SK-N-SH treated with all-trans-retinoic acid at 6 μM for 48 hours (cell line): Measurements from ENCODE around the gene MACF1.

Source experiments
- ISL1 ChIP-seq: fragments of 250-450 bp; sonication (Bioruptor Pico); IDR thresholded peaks from 2 replicates; pipeline ENCODE4 v2.1.2; 2022; ENCODE audit warnings: mild to moderate bottlenecking, moderate library complexity
- RARB ChIP-seq: fragments of 250-450 bp; sonication (Bioruptor Pico); IDR thresholded peaks from 2 replicates; pipeline ENCODE4 v1.8.0; 2021; ENCODE audit warnings: mild to moderate bottlenecking, moderate library complexity
- TCF4 ChIP-seq: fragments of 250-450 bp; sonication (Bioruptor Pico); IDR thresholded peaks from 2 replicates; pipeline ENCODE4 v1.8.0; 2021; ENCODE audit warnings: mild to moderate bottlenecking, moderate library complexity, borderline replicate concordance
- ZFP30 ChIP-seq: fragments of 450-650 bp; formaldehyde crosslinking; IDR thresholded peaks from 2 replicates; pipeline ENCODE4 v1.5.0; 2022; ENCODE audit warnings: mild to moderate bottlenecking, moderate library complexity
- ZNF70 ChIP-seq: fragments of 450-650 bp; formaldehyde crosslinking; IDR thresholded peaks from 2 replicates; pipeline ENCODE4 v1.5.0; 2020; ENCODE audit warnings: mild to moderate bottlenecking, moderate library complexity
- TF ChIP-seq, protein P1 (sequence below): fragments of 250-450 bp; sonication (Bioruptor Pico); IDR thresholded peaks from 2 replicates; pipeline ENCODE4 v1.8.0; 2021; ENCODE audit warnings: low read depth, mild to moderate bottlenecking, moderate library complexity, borderline replicate concordance
- TF ChIP-seq, protein P2 (sequence below): fragments of 250-450 bp; sonication (Bioruptor Pico); IDR thresholded peaks from 2 replicates; pipeline ENCODE4 v1.8.0; 2020; ENCODE audit warnings: mild to moderate bottlenecking, moderate library complexity, borderline replicate concordance

DNA sequence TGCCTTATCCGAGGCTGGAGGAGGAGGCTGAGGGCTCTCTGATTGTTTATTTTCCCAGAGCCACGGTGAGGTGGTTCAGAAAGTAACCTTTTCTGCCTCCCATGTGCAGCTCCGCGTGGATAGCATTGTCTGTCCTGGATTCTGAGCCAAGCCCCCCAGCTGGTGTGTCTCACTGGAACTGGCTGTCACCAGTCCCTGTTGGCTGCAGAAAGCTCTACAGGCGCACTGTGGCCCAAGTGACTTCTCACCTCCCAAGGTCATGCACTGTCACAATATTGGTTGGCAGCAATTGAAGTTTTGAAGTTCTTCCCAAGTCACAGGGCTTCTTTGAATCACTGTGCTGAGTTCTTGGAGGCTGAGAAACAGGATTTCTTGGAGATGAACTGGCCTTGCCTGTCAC is 295.2 kb downstream of the MACF1 start:
- TF ChIP-seq, protein P1, sequence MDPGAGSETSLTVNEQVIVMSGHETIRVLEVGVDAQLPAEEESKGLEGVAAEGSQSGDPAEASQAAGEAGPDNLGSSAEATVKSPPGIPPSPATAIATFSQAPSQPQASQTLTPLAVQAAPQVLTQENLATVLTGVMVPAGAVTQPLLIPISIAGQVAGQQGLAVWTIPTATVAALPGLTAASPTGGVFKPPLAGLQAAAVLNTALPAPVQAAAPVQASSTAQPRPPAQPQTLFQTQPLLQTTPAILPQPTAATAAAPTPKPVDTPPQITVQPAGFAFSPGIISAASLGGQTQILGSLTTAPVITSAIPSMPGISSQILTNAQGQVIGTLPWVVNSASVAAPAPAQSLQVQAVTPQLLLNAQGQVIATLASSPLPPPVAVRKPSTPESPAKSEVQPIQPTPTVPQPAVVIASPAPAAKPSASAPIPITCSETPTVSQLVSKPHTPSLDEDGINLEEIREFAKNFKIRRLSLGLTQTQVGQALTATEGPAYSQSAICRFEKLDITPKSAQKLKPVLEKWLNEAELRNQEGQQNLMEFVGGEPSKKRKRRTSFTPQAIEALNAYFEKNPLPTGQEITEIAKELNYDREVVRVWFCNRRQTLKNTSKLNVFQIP: no peak
- TF ChIP-seq ZNF70 (CRISPR knock-in tag) (no peak), TCF4 (CRISPR knock-in tag) (no peak), ZFP30 (CRISPR knock-in tag) (no peak), ISL1 (CRISPR knock-in tag) (no peak), RARB (no peak)
- TF ChIP-seq, protein P2, sequence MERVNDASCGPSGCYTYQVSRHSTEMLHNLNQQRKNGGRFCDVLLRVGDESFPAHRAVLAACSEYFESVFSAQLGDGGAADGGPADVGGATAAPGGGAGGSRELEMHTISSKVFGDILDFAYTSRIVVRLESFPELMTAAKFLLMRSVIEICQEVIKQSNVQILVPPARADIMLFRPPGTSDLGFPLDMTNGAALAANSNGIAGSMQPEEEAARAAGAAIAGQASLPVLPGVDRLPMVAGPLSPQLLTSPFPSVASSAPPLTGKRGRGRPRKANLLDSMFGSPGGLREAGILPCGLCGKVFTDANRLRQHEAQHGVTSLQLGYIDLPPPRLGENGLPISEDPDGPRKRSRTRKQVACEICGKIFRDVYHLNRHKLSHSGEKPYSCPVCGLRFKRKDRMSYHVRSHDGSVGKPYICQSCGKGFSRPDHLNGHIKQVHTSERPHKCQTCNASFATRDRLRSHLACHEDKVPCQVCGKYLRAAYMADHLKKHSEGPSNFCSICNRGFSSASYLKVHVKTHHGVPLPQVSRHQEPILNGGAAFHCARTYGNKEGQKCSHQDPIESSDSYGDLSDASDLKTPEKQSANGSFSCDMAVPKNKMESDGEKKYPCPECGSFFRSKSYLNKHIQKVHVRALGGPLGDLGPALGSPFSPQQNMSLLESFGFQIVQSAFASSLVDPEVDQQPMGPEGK (CRISPR knock-in tag): no peak
